Panc1 (cell line): ENCODE results near the gene BTC. TPM values are rescaled to one million over a fixed set of nuclear protein-coding genes. Genes with fewer than 3 reads are reported as not detected.
"Not testable (repeated sequence)": the region's sequence is repeated elsewhere in the genome, so short reads cannot be mapped to it uniquely, and the experiment has no call there.

Source experiments
- ATAC-seq: fragments of 200-7000 bp; cut with Tn5 transposase; 2 replicates; pipeline ENCODE4 v1.9.1; 2020; ENCODE audit warnings: mild to moderate bottlenecking, moderate library complexity
- BruUV-seq: library from RNA; stranded (reverse); fragments of 400-500 nt; replicated peaks from 2 replicates; lab custom pipeline; 2021; lab: Mats Ljungman, UMichigan
- CTCF ChIA-PET: fragments of 300-600 bp; sonication (Branson Sonifier 250); formaldehyde crosslinking; loops from one replicate; lab custom pipeline; 2022; ENCODE audit warnings: antibody characterized with exemption; lab: Charles Lee
- POLR2A ChIA-PET: fragments of 300-600 bp; sonication (Branson Sonifier 250); formaldehyde crosslinking; loops from one replicate; lab custom pipeline; 2022; ENCODE audit warnings: antibody characterized with exemption; lab: Charles Lee
- DNase-seq: peaks from one replicate; pipeline ENCODE4 v3.0.0-alpha.2; 2010; ENCODE audit warnings: low read depth, low spot score
- H3K27ac ChIP-seq: 2 replicates; pipeline ENCODE4 v1.5.1; 2011; ENCODE audit warnings: mild to moderate bottlenecking, low read length, inconsistent platforms
- H3K27me3 ChIP-seq: fragments of 200-500 bp; sonication (Bioruptor generic); 2 replicates; pipeline ENCODE4 v1.6.0; 2014; ENCODE audit warnings: low read length, inconsistent platforms; ENCODE audit not compliant: control insufficient read depth, insufficient read depth
- H3K36me3 ChIP-seq: fragments of 200-500 bp; sonication (Bioruptor generic); 2 replicates; pipeline ENCODE4 v1.5.1; 2014; ENCODE audit warnings: inconsistent platforms, mild to moderate bottlenecking, low read length, moderate library complexity; ENCODE audit not compliant: control insufficient read depth, insufficient read depth
- H3K4me1 ChIP-seq: 2 replicates; pipeline ENCODE4 v1.5.1; 2011; ENCODE audit warnings: inconsistent platforms, mild to moderate bottlenecking, low read length, moderate library complexity; ENCODE audit not compliant: control insufficient read depth, insufficient read depth
- H3K4me3 ChIP-seq, 2 experiments: 2 replicates each; pipeline ENCODE4 v1.5.1; 2011 to 2012; ENCODE audit warnings: low read depth in 2 of 2, low read length in 2 of 2, mild to moderate bottlenecking in 2 of 2, inconsistent platforms in 1 of 2, moderate library complexity in 1 of 2
- H3K9me3 ChIP-seq: fragments of 200-500 bp; sonication (Bioruptor generic); 2 replicates; pipeline ENCODE4 v1.5.1; 2014; ENCODE audit warnings: low read depth, mild to moderate bottlenecking, inconsistent platforms, low read length, moderate library complexity; ENCODE audit not compliant: control insufficient read depth, insufficient read depth
- POLR2AphosphoS5 ChIP-seq: IDR thresholded peaks from 2 replicates; pipeline ENCODE4 v1.6.1; 2012; ENCODE audit warnings: mild to moderate bottlenecking, low read depth, low read length, moderate library complexity
- SIN3A ChIP-seq: IDR thresholded peaks from 2 replicates; pipeline ENCODE4 v1.6.1; 2012; ENCODE audit warnings: low read depth, mild to moderate bottlenecking, low read length, moderate library complexity, borderline replicate concordance; ENCODE audit not compliant: insufficient read depth
- TCF7L2 ChIP-seq: IDR thresholded peaks from 2 replicates; pipeline ENCODE4 v1.6.1; 2011; ENCODE audit warnings: mild to moderate bottlenecking, low read depth, low read length, inconsistent platforms
- in situ Hi-C: cut with HindIII; loops from 2 replicates; pipeline ENCODE4 v1.10.0; 2016; ENCODE audit warnings: low sequenced_read_pairs, low pct_unique_long_range_greater_than_20kb
- intact Hi-C: fragments of 100-400 bp; cut with micrococcal nuclease; formaldehyde crosslinking; loops from one replicate; pipeline ENCODE4 v1.10.0; 2022; ENCODE audit not compliant: unreplicated experiment
- total RNA-seq: library from RNA; stranded (reverse); gene quantifications from one replicate; pipeline ENCODE4 v1.2.1, GENCODE V29; 2021; ENCODE audit not compliant: unreplicated experiment
- TF ChIP-seq, protein P1 (sequence below): fragments of 450-650 bp; IDR thresholded peaks from 2 replicates; pipeline ENCODE4 v1.5.1; 2017; ENCODE audit warnings: mild to moderate bottlenecking
- TF ChIP-seq, protein P2 (sequence below), 2 experiments: IDR thresholded peaks; 2 replicates each; pipeline ENCODE4 v1.6.1; 2011 to 2012; ENCODE audit warnings: low read depth in 2 of 2, control low read depth in 1 of 2, low read length in 1 of 2, mild to moderate bottlenecking in 1 of 2, moderate library complexity in 1 of 2; ENCODE audit not compliant: insufficient read depth in 1 of 2

Gene BTC
- total RNA-seq, 1 experiment from 2014 or later, result 0.08 TPM

DNA sequence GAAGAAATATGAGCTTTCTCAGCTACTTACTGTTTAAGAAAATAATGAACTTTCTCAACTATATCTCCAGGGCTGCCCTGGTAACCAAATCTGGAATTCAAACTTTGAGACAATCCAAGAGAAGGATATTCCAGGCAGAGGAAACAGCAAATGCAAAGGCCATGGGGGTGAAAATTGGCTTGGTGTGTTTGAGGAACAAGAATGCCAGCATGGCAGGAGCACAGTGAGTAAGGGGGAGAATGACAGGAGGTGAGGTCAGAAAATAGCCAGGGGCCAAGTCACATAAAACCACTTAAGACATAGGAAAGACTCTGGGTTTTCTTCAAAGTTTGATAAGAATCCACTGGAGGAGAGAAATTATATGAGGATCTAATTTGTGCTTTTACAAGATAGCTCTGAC lies 27.2 kb upstream of the BTC start:
- ATAC-seq (no peak), DNase-seq (no peak)
- no peak overlapping the region for H3K27ac ChIP-seq
- ChIA-PET POLR2A (no interaction called here), CTCF (no interaction called here)
- no peaks in the 10 kb centered on the region for H3K9me3 ChIP-seq
- no peaks in the 10 kb centered on the region for H3K36me3 ChIP-seq
- no peaks in the 10 kb centered on the region for H3K27me3 ChIP-seq
- TF ChIP-seq SIN3A (no peak), POLR2AphosphoS5 (no peak), TCF7L2 (no peak)
- TF ChIP-seq, protein P1, sequence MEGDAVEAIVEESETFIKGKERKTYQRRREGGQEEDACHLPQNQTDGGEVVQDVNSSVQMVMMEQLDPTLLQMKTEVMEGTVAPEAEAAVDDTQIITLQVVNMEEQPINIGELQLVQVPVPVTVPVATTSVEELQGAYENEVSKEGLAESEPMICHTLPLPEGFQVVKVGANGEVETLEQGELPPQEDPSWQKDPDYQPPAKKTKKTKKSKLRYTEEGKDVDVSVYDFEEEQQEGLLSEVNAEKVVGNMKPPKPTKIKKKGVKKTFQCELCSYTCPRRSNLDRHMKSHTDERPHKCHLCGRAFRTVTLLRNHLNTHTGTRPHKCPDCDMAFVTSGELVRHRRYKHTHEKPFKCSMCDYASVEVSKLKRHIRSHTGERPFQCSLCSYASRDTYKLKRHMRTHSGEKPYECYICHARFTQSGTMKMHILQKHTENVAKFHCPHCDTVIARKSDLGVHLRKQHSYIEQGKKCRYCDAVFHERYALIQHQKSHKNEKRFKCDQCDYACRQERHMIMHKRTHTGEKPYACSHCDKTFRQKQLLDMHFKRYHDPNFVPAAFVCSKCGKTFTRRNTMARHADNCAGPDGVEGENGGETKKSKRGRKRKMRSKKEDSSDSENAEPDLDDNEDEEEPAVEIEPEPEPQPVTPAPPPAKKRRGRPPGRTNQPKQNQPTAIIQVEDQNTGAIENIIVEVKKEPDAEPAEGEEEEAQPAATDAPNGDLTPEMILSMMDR, result no peak
- intact Hi-C loops, result no loop called here
- BruUV-seq, result no TSS peak
- no peaks in the 10 kb centered on the region for H3K4me1 ChIP-seq
- in situ Hi-C loops, result no loop called here
- no peak overlapping the region for H3K4me3 ChIP-seq

DNA sequence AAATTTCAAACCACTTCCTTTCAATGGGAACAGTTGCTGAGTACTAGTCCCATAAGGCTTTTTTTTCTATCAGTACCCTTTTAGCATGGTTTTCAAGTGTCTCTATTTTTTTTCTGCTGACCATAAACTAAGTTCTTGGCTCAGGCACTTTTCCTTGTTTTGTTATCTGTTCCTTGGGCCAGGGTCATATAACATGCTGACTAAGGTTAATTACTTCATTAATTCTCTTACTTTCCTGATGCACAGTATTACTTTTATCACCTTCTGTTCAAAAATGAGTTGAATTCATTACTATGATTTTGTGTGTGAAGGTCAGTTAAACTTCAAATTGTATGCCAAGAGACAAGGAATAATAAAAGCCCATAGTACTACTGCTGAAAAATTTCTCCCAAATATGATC lies 19.7 kb upstream of the BTC start:
- intact Hi-C loops, result no loop called here
- Histone ChIP-seq H3K4me3 (no peak overlapping the region), H3K9me3 (no peaks in the 10 kb centered on the region), H3K36me3 (no peaks in the 10 kb centered on the region), H3K4me1 (no peaks in the 10 kb centered on the region), H3K27me3 (no peaks in the 10 kb centered on the region), H3K27ac (no peak overlapping the region)
- ChIA-PET POLR2A (no interaction called here), CTCF (no interaction called here)
- ATAC-seq, result no peak
- no TSS peak for BruUV-seq
- TF ChIP-seq, protein P2, sequence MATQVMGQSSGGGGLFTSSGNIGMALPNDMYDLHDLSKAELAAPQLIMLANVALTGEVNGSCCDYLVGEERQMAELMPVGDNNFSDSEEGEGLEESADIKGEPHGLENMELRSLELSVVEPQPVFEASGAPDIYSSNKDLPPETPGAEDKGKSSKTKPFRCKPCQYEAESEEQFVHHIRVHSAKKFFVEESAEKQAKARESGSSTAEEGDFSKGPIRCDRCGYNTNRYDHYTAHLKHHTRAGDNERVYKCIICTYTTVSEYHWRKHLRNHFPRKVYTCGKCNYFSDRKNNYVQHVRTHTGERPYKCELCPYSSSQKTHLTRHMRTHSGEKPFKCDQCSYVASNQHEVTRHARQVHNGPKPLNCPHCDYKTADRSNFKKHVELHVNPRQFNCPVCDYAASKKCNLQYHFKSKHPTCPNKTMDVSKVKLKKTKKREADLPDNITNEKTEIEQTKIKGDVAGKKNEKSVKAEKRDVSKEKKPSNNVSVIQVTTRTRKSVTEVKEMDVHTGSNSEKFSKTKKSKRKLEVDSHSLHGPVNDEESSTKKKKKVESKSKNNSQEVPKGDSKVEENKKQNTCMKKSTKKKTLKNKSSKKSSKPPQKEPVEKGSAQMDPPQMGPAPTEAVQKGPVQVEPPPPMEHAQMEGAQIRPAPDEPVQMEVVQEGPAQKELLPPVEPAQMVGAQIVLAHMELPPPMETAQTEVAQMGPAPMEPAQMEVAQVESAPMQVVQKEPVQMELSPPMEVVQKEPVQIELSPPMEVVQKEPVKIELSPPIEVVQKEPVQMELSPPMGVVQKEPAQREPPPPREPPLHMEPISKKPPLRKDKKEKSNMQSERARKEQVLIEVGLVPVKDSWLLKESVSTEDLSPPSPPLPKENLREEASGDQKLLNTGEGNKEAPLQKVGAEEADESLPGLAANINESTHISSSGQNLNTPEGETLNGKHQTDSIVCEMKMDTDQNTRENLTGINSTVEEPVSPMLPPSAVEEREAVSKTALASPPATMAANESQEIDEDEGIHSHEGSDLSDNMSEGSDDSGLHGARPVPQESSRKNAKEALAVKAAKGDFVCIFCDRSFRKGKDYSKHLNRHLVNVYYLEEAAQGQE (IDR thresholded peaks at IDR 0.05; ENCODE audit: insufficient read depth in 1 of 2, low read depth in 2 of 2, low read length in 1 of 2), result no peak
- TF ChIP-seq SIN3A (no peak), TCF7L2 (no peak), POLR2AphosphoS5 (no peak)
- TF ChIP-seq, protein P1, result no peak
- no peak for DNase-seq
- in situ Hi-C loops, result no loop called here

DNA sequence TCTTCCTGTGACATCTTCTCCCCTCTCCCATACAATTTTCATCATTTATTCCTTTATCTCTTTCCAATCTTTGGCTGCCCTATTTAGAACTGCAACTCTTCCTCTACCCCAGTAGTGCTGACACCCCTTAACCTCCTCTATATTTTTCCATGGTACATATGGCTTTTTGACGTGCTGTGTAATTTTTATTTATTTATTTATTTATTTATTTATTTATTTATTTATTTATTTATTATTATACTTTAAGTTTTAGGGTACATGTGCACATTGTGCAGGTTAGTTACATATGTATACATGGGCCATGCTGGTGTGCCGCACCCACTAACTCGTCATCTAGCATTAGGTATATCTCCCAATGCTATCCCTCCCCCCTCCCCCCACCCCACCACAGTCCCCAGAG lies 17.7 kb upstream of the BTC start:
- POLR2A ChIA-PET, H3K27me3 ChIP-seq, H3K4me1 ChIP-seq, H3K9me3 ChIP-seq, H3K27ac ChIP-seq, BruUV-seq, intact Hi-C loops, ATAC-seq, CTCF ChIA-PET, H3K36me3 ChIP-seq, H3K4me3 ChIP-seq, DNase-seq, in situ Hi-C loops: not testable (repeated sequence)
